Hematopoietic multipotent progenitor cell treated with erythropoietin and hydrocortisone succinate and interleukin-3 and kit ligand, for 6 days (in vitro differentiated cells): ENCODE results near the gene SMOC1.

Experiments
- DNase-seq: peaks from one replicate; pipeline ENCODE4 v3.0.0-alpha.2; 2015

The SMOC1 gene

DNA sequence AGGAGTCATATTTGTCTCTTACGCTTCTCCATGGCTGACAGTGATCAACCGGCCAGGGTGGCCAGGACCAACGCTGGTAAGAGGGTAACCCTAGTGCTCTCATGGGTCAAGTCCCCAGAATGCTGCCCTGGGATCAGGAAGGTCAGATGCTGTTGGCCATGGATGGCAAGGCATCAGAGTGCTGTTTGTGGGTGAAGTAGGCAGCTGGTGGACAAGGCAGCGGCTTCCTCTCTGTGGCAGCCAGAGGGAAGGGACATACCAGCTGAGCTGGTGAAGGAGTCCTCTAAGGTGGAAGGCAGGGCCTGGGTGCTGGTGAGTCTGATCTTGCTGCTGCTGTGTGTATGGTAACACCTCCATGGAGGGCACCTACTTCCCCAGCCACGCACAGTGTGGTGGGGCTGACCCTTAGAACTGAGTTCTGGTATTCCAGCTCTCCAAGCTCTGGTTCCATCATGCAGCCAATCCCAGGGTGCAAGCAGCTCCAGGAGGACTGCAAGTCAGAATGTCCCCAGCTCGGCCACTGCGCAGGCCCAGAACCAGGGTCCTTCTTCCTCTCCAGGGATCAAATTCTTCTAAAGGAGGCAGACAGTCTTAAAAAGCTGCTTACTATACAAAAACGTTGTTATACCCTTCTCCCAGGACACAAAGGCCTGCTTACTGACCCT, 13.4 kb upstream of the SMOC1 start:
- no peak for DNase-seq

- no peak for DNase-seq
Measured at GRCh38 chr14:69868363-69868963, 10.8 kb upstream of the SMOC1 start.

- no peak for DNase-seq
Measured at GRCh38 chr14:69870613-69871012, 8.6 kb upstream of the SMOC1 start.

GRCh38 chr14:69873877-69874780, 5.1 kb upstream of the SMOC1 start:
- no peak for DNase-seq

DNA sequence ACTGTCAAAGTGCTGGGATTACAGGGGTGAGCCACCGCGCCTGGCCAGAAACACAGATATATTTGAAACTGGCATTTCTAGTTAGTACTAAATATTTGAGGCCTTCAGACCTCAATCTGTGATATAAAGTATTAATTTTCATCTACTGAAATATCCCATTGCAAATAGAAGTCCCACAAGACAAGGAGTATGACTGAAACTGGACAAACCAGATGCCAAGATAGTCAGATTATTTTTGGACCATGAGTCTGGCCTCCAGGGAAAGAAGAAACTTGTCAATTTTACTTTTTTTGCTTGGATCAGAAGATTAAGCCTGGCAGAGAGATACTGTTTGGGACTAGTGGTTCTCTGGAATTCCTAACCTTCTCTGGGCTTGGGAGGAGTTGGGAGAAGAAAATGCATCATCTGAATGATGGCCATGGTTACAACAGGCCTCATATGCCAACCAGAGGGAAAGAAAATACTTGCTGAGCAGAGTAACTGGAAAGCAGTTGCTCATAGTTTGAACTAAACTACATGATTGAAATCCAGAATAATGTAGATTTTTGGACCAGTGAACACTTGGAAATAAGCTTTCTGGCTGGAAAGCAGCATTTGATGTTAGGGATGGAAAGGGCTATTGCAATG, 2.9 kb upstream of the SMOC1 start:
- no peak for DNase-seq

GRCh38 chr14:69876848-69877306, 2.3 kb upstream of the SMOC1 start:
- no peak for DNase-seq

DNA sequence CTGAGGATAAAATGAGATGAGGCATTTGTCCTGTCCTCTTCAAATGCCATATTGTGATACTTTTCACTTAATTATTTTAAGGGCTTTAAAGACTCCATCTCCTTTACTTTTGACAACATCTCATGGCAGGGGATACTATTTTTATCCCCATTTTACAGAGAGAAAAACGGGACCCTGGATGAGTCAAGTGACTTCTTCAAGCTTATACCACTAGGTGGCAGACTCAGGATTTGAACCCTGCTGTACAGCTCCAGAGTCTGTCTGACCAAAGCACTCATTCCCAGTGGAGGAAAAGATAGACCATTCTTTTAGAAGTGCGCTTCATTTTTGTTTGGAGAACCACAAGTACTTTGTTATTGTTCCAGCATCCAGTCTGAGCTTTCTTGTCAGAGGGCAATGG, 1.7 kb upstream of the SMOC1 start:
- DNase-seq = peak; percentile 61

DNA sequence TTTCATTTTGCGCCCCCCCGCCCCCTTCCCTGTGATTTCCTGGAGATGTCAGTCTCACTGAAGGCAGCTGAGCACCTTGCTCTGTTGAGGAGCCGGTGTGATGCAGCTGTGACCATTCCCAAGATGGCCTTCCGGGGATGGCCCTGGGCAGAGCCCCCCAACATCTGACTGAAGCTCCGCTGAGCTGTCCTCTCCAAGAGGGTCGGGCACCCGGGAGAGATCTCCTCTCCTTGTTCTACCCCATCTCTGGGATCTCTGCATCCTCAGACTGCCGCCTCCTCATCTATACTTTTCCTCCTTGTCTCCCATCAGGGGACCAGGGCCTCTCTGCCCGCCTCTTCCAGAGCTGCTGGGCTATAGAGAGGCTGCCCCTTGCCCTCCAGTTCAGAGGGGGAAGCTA, 965 bp upstream of the SMOC1 start:
- no peak for DNase-seq

DNA sequence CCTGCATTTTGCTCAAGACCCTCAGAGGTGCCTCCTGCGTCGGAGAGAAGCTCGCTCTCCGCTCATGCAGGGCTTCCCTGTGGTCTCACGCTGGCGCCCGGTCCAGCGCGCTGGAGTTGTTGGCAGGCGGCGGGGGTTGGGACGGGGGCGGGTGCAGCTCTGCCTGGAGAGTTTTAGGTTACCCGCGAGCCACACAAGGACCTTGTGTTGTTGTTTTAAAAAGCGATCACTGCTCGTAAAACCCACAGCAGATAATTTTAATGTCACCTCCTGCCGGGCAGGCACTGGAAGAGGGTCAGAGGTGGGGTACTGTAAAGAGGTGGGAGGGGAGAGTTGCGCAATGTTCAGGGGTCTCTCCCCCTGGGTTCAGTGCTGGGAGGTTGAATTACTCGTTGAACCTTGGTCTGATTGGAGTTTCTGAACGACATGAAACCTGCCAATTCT, 850 bp downstream of the SMOC1 start:
- DNase-seq = no peak

DNA sequence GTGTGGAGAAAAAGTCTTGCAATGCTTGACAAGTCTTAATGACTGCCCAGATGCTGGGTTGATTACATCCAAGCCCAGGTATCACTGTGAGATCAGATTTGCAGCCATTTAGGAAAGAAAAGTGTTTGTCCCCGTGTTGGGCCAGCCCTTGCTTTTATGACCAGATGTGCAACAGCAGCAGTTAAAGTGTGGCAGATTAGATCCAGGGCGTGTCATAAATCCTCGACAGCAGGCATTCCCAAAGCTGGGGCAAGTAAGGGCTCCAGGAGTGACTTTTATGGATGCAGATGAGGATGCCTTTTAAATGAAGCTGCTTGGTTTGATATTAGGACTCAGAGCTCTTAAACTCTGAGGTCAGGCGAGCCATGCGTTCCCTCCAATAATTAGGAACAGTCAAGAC, 1.7 kb downstream of the SMOC1 start:
- no peak for DNase-seq

GRCh38 chr14:69882116-69882864, 3.1 kb downstream of the SMOC1 start:
- DNase-seq = no peak

DNA sequence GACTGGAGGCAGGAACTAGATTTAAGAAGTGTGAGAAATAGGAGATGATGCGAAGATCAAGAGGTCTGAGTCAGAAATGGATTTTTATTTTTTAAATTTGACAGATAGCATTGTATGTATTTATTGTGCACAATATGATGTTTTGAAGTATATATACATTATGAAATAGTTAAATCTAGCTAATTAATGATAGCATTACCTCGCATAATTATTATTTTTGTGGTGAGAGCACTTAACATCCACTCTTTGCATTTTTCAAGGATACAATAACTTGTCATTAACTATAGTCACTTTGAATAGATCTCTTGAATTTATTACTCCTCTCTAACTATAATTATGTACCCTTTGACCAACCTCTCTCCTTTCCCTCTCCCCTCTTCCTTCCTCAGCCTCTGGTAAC, 3.7 kb downstream of the SMOC1 start:
- no peak for DNase-seq

DNA sequence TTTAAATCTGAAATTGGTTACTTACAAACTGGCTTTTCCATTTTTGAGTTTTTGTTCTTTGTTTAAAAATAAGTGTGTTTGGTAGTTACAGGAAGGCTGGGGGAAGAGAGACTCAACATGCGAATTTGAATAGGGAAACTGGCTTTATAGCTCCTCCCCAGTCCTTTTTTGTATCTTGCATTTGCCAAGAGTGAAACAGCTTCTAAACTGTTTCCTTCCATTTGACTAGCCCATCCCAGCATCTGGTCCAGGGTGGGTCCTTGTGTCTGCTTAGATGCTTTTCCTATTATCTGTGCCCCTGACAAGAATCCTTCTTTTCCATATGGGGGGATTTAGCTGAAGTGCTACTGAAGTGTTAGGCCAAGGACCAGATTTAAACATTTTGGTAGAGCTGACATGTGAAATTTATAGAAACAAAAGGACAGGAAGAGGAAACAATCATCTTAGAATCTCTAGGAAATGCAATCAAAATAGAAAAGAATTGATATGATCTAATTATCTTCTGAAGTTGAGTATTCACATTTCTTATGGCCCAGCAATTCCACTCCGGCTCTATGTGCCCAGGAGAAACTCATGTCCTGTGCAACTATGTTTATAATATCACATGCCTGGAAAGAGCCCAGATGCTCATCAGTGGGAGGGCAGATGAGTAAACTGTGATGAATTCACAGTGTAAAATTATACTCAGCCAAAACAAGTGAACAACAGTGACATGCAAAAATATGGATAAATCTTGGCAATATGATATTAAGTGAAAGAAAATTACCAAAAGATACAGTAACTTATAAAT, 7.4 kb downstream of the SMOC1 start:
- DNase-seq = no peak

GRCh38 chr14:69887740-69888657, 8.8 kb downstream of the SMOC1 start:
- DNase-seq = no peak

DNA sequence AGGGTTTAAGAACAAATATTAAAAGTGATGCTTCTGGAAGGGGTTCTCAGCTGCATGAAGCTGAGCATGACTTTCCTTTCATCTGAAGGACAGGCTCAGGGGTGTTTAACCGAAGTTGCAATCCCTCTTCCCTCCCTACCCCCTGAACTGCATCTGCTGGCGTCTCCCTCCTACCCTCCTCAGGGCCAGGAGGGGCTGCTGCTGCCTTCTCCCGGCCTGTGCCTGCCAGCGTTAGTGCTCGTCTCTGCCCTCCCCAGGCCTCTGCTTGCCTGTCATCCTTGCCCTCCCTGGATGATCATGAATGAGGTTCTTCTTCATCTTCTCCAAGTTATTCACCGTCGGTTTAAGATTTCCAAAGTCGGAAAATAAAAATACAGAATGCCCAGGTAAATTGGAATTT, 12.2 kb downstream of the SMOC1 start:
- no peak for DNase-seq

- no peak for DNase-seq
Measured at GRCh38 chr14:69895109-69895508, 15.9 kb downstream of the SMOC1 start.

DNA sequence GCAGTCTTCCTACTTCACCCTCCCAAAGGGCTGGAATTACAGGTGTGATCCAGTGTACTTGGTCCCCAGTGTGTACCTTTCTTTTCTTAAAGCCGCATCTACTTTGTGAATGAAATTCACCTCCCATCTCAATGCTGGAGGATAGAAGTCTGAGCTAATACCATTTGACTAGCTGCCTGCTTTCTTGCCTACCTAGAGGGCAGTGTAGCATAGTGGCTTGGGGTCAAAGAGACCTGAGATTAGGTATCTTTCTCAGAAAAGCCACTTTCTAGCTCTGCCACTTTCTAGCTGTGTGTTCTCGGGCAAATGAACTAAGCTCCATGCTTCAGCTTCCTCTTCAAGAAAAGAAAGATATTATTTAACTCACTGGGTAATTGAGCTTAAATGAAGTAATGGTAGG, 16.9 kb downstream of the SMOC1 start:
- no peak for DNase-seq

GRCh38 chr14:69896972-69897371, 17.8 kb downstream of the SMOC1 start:
- DNase-seq = no peak

- DNase-seq = no peak
Measured at GRCh38 chr14:69900603-69901002, 21.4 kb downstream of the SMOC1 start.

- DNase-seq = no peak
Measured at GRCh38 chr14:69901113-69901951, 22.1 kb downstream of the SMOC1 start.
